Activated naive CD8-positive, alpha-beta T cell treated with anti-CD3 and anti-CD28 coated beads, Interleukin-2, amount 10 ng/mL, durations not matched to agents 7 days and 5 days (primary cell): ENCODE measurements around the gene MRNIP. TPM values are rescaled to one million over a fixed set of nuclear protein-coding genes. Genes with fewer than 3 reads are reported as not detected.
A peak's percentile ranks its signal among the peaks of the same experiment; 100 is the strongest.
"Not testable (repeated sequence)": the region's sequence is repeated elsewhere in the genome, so short reads cannot be mapped to it uniquely, and the experiment has no call there.

ENCODE experiments used
- ATAC-seq: fragments of 150-1000 bp; cut with Tn5 transposase; one replicate; pipeline ENCODE4 v1.10.0; 2021; ENCODE audit warnings: low read depth, moderate library complexity
- POLR2A ChIA-PET: fragments of 350-600 bp; sonication (Branson Sonifier 250); formaldehyde crosslinking; loops from one replicate; lab custom pipeline; 2021; ENCODE audit warnings: antibody characterized with exemption; lab: Charles Lee
- DNase-seq: peaks from one replicate; pipeline ENCODE4 v3.0.0; 2021
- H3K27ac Mint-ChIP-seq: one replicate; pipeline ENCODE4 v1.8.0; 2022; ENCODE audit warnings: mild to moderate bottlenecking, mixed read lengths
- H3K27me3 Mint-ChIP-seq: one replicate; pipeline ENCODE4 v1.8.0; 2022; ENCODE audit warnings: mild to moderate bottlenecking, moderate library complexity, mixed read lengths
- H3K36me3 Mint-ChIP-seq: one replicate; pipeline ENCODE4 v1.8.0; 2021; ENCODE audit warnings: mild to moderate bottlenecking, mixed read lengths
- H3K4me1 Mint-ChIP-seq: one replicate; pipeline ENCODE4 v1.8.0; 2021; ENCODE audit warnings: mixed read lengths
- H3K4me3 Mint-ChIP-seq: one replicate; pipeline ENCODE4 v1.8.0; 2022; ENCODE audit warnings: mild to moderate bottlenecking, moderate library complexity, mixed read lengths
- H3K9me3 Mint-ChIP-seq: one replicate; pipeline ENCODE4 v1.8.0; 2021; ENCODE audit warnings: mixed read lengths
- total RNA-seq, 2 experiments: library from RNA; stranded (reverse); gene quantifications; one replicate each; pipeline ENCODE4 v1.2.3, GENCODE V29; 2021

The MRNIP gene
- total RNA-seq, 2 experiments from 2014 or later: 46.1 to 47.4 TPM

DNA sequence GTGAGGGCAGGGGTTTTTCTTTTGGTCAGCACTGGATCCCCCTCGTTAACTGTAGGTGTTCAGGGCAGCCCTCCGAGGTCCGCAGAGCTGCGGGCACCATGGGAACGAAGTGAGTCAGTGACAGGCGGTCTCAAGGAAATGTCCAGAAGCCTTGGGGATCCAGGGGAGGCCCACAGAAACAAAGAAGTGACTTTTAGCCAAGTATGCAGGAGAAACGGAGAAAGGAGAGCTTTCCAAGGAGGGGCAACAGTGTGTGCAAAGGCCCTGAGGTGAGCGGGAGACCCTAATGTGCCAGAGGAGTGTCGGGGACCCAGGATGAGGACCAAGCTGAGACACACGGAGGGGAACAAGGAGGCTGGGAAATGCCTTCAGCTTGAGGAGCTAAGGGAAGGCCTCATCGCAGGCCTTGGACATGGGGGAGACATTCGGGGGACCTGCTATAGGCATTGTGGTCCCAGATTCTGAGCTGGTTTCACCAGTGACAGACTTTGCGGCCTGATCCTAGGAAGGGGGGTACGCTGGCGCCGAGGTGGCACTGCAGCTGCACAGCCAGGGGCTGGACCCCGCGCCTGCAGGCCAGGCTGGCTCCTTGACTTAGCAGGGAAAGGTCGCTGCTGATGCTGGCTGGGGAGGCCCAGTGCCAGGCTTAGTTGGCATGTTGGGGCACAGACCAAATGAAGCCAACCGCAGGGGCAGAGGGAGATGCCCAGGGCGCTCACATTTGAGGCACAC lies 61.6 kb downstream of the MRNIP start:
- H3K27me3 Mint-ChIP-seq: no peaks in the 10 kb centered on the region

DNA sequence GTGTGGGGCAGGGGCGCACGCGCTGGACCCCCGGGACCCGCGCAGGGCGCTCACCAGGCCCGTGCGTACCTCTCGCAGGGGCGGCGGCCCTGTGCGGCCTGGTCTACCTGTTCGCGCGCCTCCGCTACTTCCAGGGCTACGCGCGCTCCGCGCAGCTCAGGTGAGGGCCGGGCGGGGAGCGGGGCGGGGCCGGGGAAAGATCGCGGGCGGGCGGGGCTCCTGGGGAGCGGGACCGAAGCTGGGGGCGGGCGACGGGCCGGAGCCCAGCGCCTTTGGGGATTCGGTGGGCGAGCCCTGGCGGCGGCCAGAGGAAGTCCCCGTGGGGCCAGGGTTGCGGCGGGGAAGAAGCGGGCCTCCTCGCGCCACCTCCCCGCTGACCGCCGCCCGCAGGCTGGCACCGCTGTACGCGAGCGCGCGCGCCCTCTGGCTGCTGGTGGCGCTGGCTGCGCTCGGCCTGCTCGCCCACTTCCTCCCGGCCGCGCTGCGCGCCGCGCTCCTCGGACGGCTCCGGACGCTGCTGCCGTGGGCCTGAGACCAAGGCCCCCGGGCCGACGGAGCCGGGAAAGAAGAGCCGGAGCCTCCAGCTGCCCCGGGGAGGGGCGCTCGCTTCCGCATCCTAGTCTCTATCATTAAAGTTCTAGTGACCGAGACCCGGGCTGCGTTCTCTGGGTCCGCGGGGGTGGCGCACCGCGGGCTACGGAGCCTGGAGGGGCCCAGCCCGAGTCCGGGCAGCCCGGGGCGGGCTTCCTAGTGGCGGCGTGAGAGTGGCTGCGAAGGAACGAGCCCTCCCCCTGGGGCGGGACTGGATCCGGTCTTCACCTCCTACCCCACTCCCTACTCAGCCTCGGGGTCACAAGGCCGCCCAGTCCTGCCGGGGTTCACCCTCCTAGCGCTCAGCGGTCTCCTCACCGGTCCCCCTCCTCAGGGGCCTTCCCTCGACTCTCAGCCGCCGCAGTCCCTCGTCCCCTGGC lies 62.5 kb downstream of the MRNIP start:
- ATAC-seq (peak; percentile 65), DNase-seq (peak; percentile 86)
- Mint-ChIP-seq H3K27ac (peak overlapping the region; percentile 60), H3K36me3 (peaks cover 5% of the 10 kb centered on the region), H3K27me3 (no peaks in the 10 kb centered on the region), H3K9me3 (no peaks in the 10 kb centered on the region), H3K4me1 (peaks cover 23% of the 10 kb centered on the region), H3K4me3 (peak overlapping the region; percentile 47)
- POLR2A ChIA-PET: interaction anchor here (0.8 to 3.4 kb wide), 3 partner anchors 9 to 1561 kb away, joined by 3 to 13 read pairs (median 9); partner anchors contain the start of gene SQSTM1

More for the DNA sequence above, 61.6 kb downstream of the MRNIP start:
- Mint-ChIP-seq H3K36me3 (peaks cover 7% of the 10 kb centered on the region), H3K4me3 (peak overlapping the region; percentile 47), H3K9me3 (no peaks in the 10 kb centered on the region), H3K27ac (peak overlapping the region; percentile 60), H3K4me1 (peaks cover 24% of the 10 kb centered on the region)
- POLR2A ChIA-PET: interaction anchor here (0.8 to 2.6 kb wide), 4 partner anchors 9 to 23 kb away, joined by 3 to 9 read pairs (median 3); partner anchors contain the start of gene SQSTM1
- no peak for ATAC-seq
- no peak for DNase-seq

DNA sequence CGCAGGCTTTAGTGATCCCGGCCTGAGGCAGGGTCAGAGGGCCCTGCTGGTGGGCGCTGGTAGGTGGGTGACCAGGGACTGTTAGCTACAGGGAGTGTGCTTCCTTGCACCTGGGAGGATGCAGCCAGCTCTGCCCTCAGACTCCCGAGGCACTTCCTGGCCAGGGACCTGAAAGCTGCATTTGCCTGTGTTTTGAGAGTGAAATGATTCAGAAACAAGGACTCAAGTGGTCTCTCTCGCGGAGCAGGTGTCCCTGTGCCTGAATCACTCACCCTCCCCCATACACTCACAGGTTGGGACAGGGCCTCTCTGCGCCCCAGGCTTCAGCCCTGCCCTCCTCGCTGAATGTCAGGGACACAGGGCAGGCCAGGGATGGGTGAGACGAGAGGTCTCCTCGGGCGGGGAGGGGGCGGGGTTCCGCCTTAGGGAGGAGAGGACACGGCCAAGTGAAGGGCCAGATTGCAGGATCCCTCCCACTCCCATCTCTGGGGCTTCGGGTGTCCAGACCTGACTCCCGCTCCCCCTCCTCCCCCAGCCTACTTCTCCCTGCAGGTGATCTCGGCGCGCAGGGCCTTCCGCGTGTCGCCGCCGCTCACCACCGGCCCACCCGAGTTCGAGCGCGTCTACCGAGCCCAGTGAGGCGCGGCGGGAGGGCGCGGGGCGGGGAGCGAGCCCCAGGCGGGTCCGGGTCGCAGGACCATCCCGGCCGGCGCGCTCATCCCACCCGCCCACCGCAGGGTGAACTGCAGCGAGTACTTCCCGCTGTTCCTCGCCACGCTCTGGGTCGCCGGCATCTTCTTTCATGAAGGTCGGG lies 63.4 kb downstream of the MRNIP start:
- no peak overlapping the region for H3K27ac Mint-ChIP-seq
- H3K4me1 Mint-ChIP-seq: peaks cover 23% of the 10 kb centered on the region
- H3K4me3 Mint-ChIP-seq: peak overlapping the region; percentile 61
- POLR2A ChIA-PET: interaction anchor here (0.6 to 3.4 kb wide), 7 partner anchors 9 to 1560 kb away, joined by 3 to 13 read pairs (median 3); partner anchors contain the start of gene SQSTM1
- ATAC-seq (no peak), DNase-seq (peak; percentile 44)
- no peaks in the 10 kb centered on the region for H3K27me3 Mint-ChIP-seq
- peaks cover 5% of the 10 kb centered on the region for H3K36me3 Mint-ChIP-seq
- H3K9me3 Mint-ChIP-seq: no peaks in the 10 kb centered on the region

DNA sequence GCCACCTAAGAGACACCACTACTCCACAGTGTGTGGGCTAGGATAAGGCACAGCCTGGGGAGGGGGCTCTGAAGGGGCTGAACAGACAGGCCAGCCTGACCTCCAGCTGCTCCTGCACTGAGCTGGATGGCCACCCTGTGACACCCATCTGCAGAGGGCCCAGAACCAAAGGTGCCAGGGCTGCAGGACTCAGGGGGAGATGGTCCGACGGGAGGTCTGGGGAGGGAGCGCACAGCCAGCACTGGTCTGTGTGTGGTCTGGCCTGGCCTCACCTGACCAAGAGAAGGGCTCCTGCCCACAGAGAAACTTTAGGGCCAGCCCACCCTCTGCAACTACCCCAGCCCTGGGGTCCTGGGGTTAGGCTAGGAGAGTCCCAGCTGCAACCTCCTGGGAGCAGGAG lies 64.0 kb downstream of the MRNIP start:
- POLR2A ChIA-PET: interaction anchor here (1.1 to 3.4 kb wide), 6 partner anchors 9 to 62 kb away, joined by 3 to 13 read pairs (median 3); partner anchors contain the start of genes MAML1 and SQSTM1
- ATAC-seq: no peak
- Mint-ChIP-seq H3K9me3 (no peaks in the 10 kb centered on the region), H3K4me1 (peaks cover 23% of the 10 kb centered on the region), H3K27ac (peak overlapping the region; percentile 30), H3K27me3 (no peaks in the 10 kb centered on the region), H3K4me3 (peak overlapping the region; percentile 61), H3K36me3 (peaks cover 5% of the 10 kb centered on the region)
- DNase-seq: no peak

DNA sequence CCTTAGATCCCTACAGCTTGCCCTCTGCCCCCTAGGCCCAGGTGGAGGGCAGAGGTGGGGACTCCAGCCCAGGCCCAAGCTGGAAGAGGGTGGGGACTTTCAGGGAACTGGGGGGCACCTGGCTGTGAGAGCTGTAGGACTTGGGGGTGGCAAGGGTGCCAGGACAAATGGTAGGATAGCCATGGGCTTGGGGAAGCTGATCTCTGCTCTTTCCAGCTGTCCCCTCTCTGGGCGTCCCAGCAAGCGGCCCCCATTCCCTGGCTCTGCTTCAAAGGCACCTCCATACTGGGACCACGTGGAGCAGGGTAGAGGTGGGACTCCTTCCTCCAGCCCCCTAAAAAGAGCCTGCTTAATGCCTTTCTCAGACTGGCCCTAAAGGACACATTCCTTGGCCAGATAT lies 64.4 kb downstream of the MRNIP start:
- DNase-seq: no peak

DNA sequence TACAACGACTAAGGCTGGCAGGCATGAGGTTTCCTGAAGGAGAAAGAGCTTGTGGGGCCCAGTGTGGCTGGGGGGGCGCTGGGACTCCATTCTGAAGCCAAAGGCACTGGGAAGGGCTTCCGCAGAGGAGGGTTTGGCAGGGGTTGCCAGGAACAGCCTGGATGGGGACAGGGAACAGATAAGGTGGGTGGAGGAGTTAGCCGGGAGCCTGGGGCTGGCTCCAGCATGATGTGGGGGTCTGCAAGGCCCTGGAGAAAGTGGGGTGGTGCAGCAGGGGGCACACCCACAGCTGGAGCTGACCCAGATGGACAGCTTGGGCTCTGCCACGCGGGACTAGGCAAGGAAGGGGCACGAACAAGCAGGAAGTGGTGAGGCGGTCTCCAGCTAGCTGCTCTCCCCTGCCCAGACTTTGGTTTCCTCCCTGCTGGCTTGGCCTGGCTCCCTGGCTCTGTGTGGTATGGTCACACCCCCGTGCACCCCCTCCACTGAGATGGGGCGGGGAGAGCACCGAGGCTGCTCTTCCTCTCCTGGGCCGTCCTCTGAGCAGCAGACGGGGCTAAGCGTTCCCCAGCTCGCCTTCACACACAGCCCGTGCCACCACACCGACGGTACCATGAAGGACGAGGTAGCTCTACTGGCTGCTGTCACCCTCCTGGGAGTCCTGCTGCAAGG lies 65.0 kb downstream of the MRNIP start, which contains the start of gene LTC4S:
Gene LTC4S, plus strand, starts transcription at position 519 of the 672 bp plus-strand sequence. Its CDS starts 95 bp downstream, at position 614.
- Mint-ChIP-seq H3K27me3 (no peaks in the 10 kb centered on the region), H3K4me1 (peaks cover 23% of the 10 kb centered on the region), H3K9me3 (peaks cover 2% of the 10 kb centered on the region), H3K36me3 (peaks cover 4% of the 10 kb centered on the region), H3K4me3 (peak within 1 kb of the TSS; percentile 61), H3K27ac (peak within 1 kb of the TSS; percentile 63)
- POLR2A ChIA-PET: interaction anchor here (0.9 to 3.4 kb wide), 3 partner anchors 12 to 61 kb away, joined by 3 to 13 read pairs (median 3); partner anchors contain the start of gene MAML1
- DNase-seq (peak; percentile 69), ATAC-seq (peak; percentile 68)

More for the DNA sequence above, 64.4 kb downstream of the MRNIP start:
- H3K9me3 Mint-ChIP-seq: peaks cover 2% of the 10 kb centered on the region
- ATAC-seq: no peak
- H3K36me3 Mint-ChIP-seq: peaks cover 4% of the 10 kb centered on the region
- POLR2A ChIA-PET: interaction anchor here (0.9 to 3.4 kb wide), 7 partner anchors 10 to 62 kb away, joined by 3 to 13 read pairs (median 3); partner anchors contain the start of genes MAML1 and SQSTM1
- peak overlapping the region; percentile 63 for H3K27ac Mint-ChIP-seq
- peak overlapping the region; percentile 61 for H3K4me3 Mint-ChIP-seq
- H3K4me1 Mint-ChIP-seq: peaks cover 23% of the 10 kb centered on the region
- no peaks in the 10 kb centered on the region for H3K27me3 Mint-ChIP-seq

DNA sequence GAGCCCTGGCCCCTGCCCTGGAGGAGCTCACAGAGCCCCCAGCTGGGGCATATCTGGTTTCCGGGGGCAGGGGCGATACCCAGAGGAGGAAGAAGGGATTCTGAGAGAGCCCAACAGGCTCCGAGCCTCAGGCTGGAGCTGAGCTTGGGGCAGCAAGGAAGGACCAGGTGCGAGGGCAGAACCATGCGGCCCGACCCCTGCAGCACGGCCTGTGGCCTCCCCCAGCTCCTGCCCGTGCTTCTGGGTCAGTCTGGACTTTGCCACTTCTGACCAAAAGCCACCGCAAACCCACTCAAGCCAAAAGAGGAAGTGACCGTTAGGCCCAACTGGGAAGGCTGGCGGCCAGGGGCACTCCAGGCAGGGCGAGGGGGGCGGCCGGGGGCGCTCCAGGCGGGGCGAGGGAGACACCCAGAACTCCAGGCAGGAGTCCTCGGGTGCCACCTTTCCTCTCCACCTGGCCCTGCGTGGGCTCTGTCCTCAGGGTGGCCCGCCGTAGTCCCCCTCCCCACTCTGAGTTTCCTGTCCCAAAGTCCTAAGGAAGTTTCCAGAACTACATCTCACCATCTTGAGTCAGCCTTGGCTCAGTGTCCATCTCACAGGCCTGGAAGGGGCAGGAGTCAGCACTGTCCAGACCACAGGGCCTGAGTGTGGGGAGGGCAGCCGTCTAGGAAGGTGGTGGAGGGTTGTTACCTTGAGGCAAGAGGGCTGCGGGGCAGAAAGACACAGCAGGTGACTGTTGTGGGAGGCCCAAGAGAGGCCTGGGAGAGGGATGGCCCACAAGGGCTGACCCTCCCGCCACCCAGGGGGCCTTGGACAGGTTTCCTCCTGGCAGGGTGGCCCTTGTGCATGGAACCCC lies 65.8 kb downstream of the MRNIP start:
- Mint-ChIP-seq H3K4me1 (peaks cover 23% of the 10 kb centered on the region), H3K9me3 (peaks cover 2% of the 10 kb centered on the region), H3K27ac (peak overlapping the region; percentile 63), H3K27me3 (no peaks in the 10 kb centered on the region), H3K4me3 (peak overlapping the region; percentile 55), H3K36me3 (peaks cover 4% of the 10 kb centered on the region)
- ATAC-seq: no peak
- no peak for DNase-seq
- POLR2A ChIA-PET: interaction anchor here (0.9 to 3.4 kb wide), 4 partner anchors 13 to 115 kb away, joined by 3 to 13 read pairs (median 3); partner anchors contain the start of gene SQSTM1

DNA sequence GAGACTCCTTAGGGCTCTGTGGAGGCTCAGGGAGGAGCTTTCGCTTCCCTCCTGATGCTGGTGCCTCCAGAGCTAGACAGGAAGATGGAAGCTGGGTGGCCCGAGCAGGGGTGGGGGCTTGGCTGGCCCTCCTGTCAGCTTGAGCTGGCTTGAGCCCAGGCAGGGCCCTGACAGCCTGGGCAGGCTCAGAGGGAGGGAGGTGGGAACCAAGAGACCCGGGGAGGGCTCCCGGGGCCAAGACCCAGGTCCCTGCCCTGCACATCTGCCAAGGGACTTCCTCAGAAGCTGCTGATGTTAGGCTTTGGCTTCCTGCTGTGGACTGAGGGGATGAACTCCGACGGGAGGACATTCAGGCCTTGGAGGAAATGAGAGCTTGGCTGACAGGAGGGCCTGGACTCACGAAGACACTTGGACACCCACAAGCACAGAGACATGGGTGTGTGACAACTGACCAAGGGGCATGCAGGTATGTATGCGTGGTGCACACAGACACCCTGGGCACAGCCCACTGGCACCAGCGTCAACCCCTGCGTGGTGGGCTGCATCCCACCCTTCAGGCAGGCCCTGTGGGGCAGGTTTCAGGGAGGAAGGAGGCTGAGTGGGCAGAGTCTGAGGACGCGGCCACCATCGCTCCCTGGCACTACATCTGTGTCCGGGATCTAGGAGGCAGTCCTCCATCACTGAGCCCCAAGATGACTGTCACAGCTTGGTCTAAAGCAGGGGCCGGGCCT lies 66.6 kb downstream of the MRNIP start:
- DNase-seq (peak; percentile 36), ATAC-seq (no peak)
- Mint-ChIP-seq H3K9me3 (peaks cover 2% of the 10 kb centered on the region), H3K27me3 (no peaks in the 10 kb centered on the region), H3K27ac (no peak overlapping the region), H3K4me1 (peaks cover 23% of the 10 kb centered on the region), H3K4me3 (no peak overlapping the region), H3K36me3 (peaks cover 3% of the 10 kb centered on the region)
- POLR2A ChIA-PET: interaction anchor here (0.7 to 1.4 kb wide), 3 partner anchors 29 to 114 kb away, joined by 3 read pairs; partner anchors contain the start of gene SQSTM1

DNA sequence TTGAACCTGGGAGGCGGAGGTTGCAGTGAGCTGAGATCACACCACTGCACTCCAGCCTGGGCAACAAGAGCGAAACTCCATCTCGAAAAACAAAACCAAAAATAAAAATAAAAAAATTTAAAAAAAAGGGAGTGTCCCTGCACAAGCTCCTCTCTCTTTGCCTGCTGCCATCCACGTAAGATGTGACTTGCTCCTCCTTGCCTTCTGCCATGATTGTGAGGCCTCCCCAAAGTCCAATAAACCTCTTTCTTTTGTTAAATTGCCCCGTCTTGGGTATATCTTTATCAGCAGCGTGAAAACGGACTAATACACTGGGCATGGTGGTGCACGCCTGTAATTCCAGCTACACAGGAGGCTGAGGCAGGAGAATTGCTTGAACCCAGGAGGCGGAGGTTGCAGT lies 69.3 kb downstream of the MRNIP start:
- H3K27ac Mint-ChIP-seq, H3K27me3 Mint-ChIP-seq, POLR2A ChIA-PET, H3K4me3 Mint-ChIP-seq, DNase-seq, H3K9me3 Mint-ChIP-seq, ATAC-seq, H3K36me3 Mint-ChIP-seq: not testable (repeated sequence)
- H3K4me1 Mint-ChIP-seq: peaks cover 17% of the 10 kb centered on the region

DNA sequence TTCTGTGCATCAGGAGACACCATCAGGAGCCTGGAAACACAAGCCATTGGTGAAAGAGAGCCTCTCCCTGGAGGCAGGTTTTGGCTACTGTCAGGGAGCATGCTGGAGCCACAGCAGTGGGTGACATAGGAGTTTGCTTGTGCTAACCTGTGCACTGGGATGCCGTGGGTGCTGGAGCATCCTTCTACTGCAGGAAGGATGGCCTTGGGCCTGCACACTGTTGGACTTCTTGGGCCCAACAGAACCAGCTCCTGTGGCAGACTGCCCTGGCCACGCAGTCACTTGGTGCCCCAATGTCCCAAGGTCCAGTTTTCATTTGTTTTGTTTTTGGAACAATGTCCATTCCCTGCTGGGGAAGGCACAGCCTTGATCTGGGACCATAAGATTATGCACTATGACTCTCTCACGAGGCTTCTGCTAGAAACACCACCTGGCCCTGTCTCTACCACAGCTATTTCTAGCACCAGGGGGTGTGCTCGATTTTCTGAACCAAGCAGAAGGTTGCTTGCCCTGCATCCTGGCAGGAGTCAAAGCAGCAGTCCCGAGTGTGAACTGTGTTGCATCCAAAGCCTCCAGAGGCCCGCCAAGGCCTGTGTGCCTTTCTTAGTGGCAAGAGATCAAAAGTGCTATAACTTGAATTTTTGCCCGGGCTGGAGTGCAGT lies 70.3 kb downstream of the MRNIP start:
- peaks cover 2% of the 10 kb centered on the region for H3K9me3 Mint-ChIP-seq
- POLR2A ChIA-PET: no interaction called here
- H3K27me3 Mint-ChIP-seq: no peaks in the 10 kb centered on the region
- H3K4me1 Mint-ChIP-seq: peaks cover 8% of the 10 kb centered on the region
- ATAC-seq: no peak
- H3K27ac Mint-ChIP-seq: no peak overlapping the region
- no peak for DNase-seq
- no peaks in the 10 kb centered on the region for H3K36me3 Mint-ChIP-seq
- H3K4me3 Mint-ChIP-seq: no peak overlapping the region
